OCI-LY7 (cell line): ENCODE results near the gene ADAT1. TPM values are rescaled to one million over a fixed set of nuclear protein-coding genes. Genes with fewer than 3 reads are reported as not detected.
A peak's percentile ranks its signal among the peaks of the same experiment; 100 is the strongest.

Experiments used
- BruUV-seq: library from RNA; stranded (reverse); fragments of 400-500 nt; replicated peaks from 2 replicates; lab custom pipeline; 2021; lab: Mats Ljungman, UMichigan
- CTCF ChIA-PET: fragments of 300-600 bp; sonication (Branson Sonifier 250); formaldehyde crosslinking; loops from one replicate; lab custom pipeline; 2022; ENCODE audit warnings: antibody characterized with exemption; ENCODE audit not compliant: unreplicated experiment; lab: Charles Lee
- POLR2A ChIA-PET: fragments of 300-600 bp; sonication (Branson Sonifier 250); formaldehyde crosslinking; loops from one replicate; lab custom pipeline; 2022; ENCODE audit warnings: antibody characterized with exemption; lab: Charles Lee
- DNase-seq: peaks from one replicate; pipeline ENCODE4 v3.0.0-alpha.2; 2015; ENCODE audit warnings: low spot score
- H2AFZ ChIP-seq: fragments of 200-600 bp; sonication (generic), shearing (Covaris generic); 2 replicates; pipeline ENCODE4 v1.6.1; 2014; ENCODE audit warnings: mild to moderate bottlenecking, antibody characterized with exemption, low read length, moderate library complexity
- H3K27ac ChIP-seq: fragments of 200-600 bp; sonication (generic); 2 replicates; pipeline ENCODE4 v1.5.1; 2014; ENCODE audit warnings: mixed run types, low read depth, mild to moderate bottlenecking, moderate library complexity, low read length, inconsistent platforms; ENCODE audit not compliant: poor library complexity, severe bottlenecking
- H3K36me3 ChIP-seq: fragments of 200-600 bp; sonication (generic); 2 replicates; pipeline ENCODE4 v1.6.1; 2014; ENCODE audit warnings: mild to moderate bottlenecking, antibody characterized with exemption, low read length, moderate library complexity, mixed read lengths; ENCODE audit not compliant: insufficient read depth
- H3K4me1 ChIP-seq: fragments of 200-600 bp; sonication (generic); 2 replicates; pipeline ENCODE4 v1.5.1; 2014; ENCODE audit warnings: mild to moderate bottlenecking, low read length; ENCODE audit not compliant: insufficient read depth, poor library complexity, severe bottlenecking
- H3K4me2 ChIP-seq: fragments of 200-600 bp; sonication (generic); 2 replicates; pipeline ENCODE4 v1.6.1; 2014; ENCODE audit warnings: mild to moderate bottlenecking, low read length
- H3K4me3 ChIP-seq: fragments of 200-600 bp; sonication (generic); 2 replicates; pipeline ENCODE4 v1.5.1; 2014; ENCODE audit warnings: mild to moderate bottlenecking, low read depth, low read length; ENCODE audit not compliant: poor library complexity, severe bottlenecking
- H3K79me2 ChIP-seq: fragments of 200-600 bp; sonication (generic); 2 replicates; pipeline ENCODE4 v1.6.1; 2016; ENCODE audit warnings: low read depth, mild to moderate bottlenecking, low read length, moderate library complexity, mixed read lengths; ENCODE audit not compliant: insufficient read depth
- H3K9me2 ChIP-seq: fragments of 200-600 bp; sonication (generic); 2 replicates; pipeline ENCODE4 v1.6.1; 2016; ENCODE audit warnings: mild to moderate bottlenecking, low read length, mixed read lengths; ENCODE audit not compliant: insufficient read depth
- H3K9me3 ChIP-seq: fragments of 200-600 bp; sonication (generic); 2 replicates; pipeline ENCODE4 v1.6.1; 2014; ENCODE audit warnings: mild to moderate bottlenecking, mixed run types, low read length, mixed read lengths
- H4K20me1 ChIP-seq: fragments of 200-600 bp; sonication (generic); 2 replicates; pipeline ENCODE4 v1.6.1; 2014; ENCODE audit warnings: mild to moderate bottlenecking, antibody characterized with exemption, low read length, moderate library complexity, mixed read lengths; ENCODE audit not compliant: insufficient read depth
- CTCF ChIP-seq: fragments of 200-600 bp; sonication (generic); conservative IDR thresholded peaks from 2 replicates; pipeline ENCODE4 v1.5.1; 2014; ENCODE audit warnings: mild to moderate bottlenecking, antibody characterized with exemption, low read length, moderate library complexity, mixed read lengths
- EZH2phosphoT487 ChIP-seq: fragments of 200-600 bp; sonication (generic); IDR thresholded peaks from 2 replicates; pipeline ENCODE4 v1.6.1; 2018; ENCODE audit warnings: low read depth, borderline replicate concordance, mild to moderate bottlenecking, mixed run types, antibody characterized with exemption, low read length, moderate library complexity, mixed read lengths
- intact Hi-C: fragments of 100-400 bp; cut with micrococcal nuclease; formaldehyde crosslinking; loops from one replicate; pipeline ENCODE4 v1.10.0; 2022; ENCODE audit not compliant: unreplicated experiment
- total RNA-seq, 2 experiments: library from RNA; depleted of rRNA in 1 of 2; stranded (reverse); fragments of >200 nt in 1 of 2; shearing (Covaris generic) in 1 of 2; gene quantifications; 2 replicates each; pipeline ENCODE4 v1.2.3, GENCODE V29; 2014 to 2022

The ADAT1 gene
- total RNA-seq, 2 experiments from 2014 or later, result 53.4 to 91.7 TPM

GRCh38 chr16:75566040-75566757 is 56.9 kb downstream of the ADAT1 start, which contains the start of gene GABARAPL2:
Gene GABARAPL2, plus strand, starts transcription at chr16:75566379. Its CDS starts 108 bp downstream, at chr16:75566487.
- POLR2A ChIA-PET, result interaction anchor here (0.7 to 5.1 kb wide), 6 partner anchors 8 to 82 kb away, joined by 3 to 35 read pairs (median 10); partner anchors contain the start of genes ADAT1, KARS1, TERF2IP and TMEM231
- peak within 1 kb of the TSS; percentile 85 for H2AFZ ChIP-seq
- peak within 1 kb of the TSS; percentile 96 for H3K4me3 ChIP-seq
- peak within 1 kb of the TSS; percentile 49 for H3K27ac ChIP-seq
- TF ChIP-seq CTCF (no peak), EZH2phosphoT487 (no peak)
- H3K9me2 ChIP-seq, result no peaks in the 10 kb centered on the region
- H3K79me2 ChIP-seq, result peaks cover 16% of the 10 kb centered on the region
- H3K4me1 ChIP-seq, result peaks cover 57% of the 10 kb centered on the region
- peak within 1 kb of the TSS; percentile 99 for H3K4me2 ChIP-seq
- CTCF ChIA-PET, result interaction anchor here (0.9 to 1.9 kb wide), 2 partner anchors 10 to 49 kb away, joined by 4 to 8 read pairs; partner anchors contain the start of gene TMEM231
- no TSS peak for BruUV-seq
- H4K20me1 ChIP-seq, result peaks cover 11% of the 10 kb centered on the region; the same call in 1 of the 2 replicates
- peak; percentile 94 for DNase-seq
- no peaks in the 10 kb centered on the region for H3K9me3 ChIP-seq
- H3K36me3 ChIP-seq, result peaks cover 35% of the 10 kb centered on the region
- intact Hi-C loops, result loop anchor here (1.0 to 2.0 kb wide), 3 partner anchors 10 to 133 kb away; partner anchors contain the start of genes CFDP1, TMEM170A and TMEM231

GRCh38 chr16:75565640-75566039 is 57.4 kb downstream of the ADAT1 start:
- no TSS peak for BruUV-seq
- TF ChIP-seq CTCF (no peak), EZH2phosphoT487 (no peak)
- no peak for DNase-seq
- POLR2A ChIA-PET, result interaction anchor here (0.7 to 5.1 kb wide), 8 partner anchors 9 to 82 kb away, joined by 3 to 35 read pairs (median 6); partner anchors contain the start of genes ADAT1, KARS1, TERF2IP and TMEM231
- H3K9me2 ChIP-seq, result no peaks in the 10 kb centered on the region
- intact Hi-C loops, result loop anchor here (1.0 to 2.0 kb wide), 3 partner anchors 9 to 133 kb away; partner anchors contain the start of genes CFDP1, TMEM170A and TMEM231
- H3K4me1 ChIP-seq, result peaks cover 51% of the 10 kb centered on the region
- H3K4me3 ChIP-seq, result peak overlapping the region; percentile 96
- CTCF ChIA-PET, result interaction anchor here (0.9 to 1.9 kb wide), 2 partner anchors 9 to 49 kb away, joined by 4 to 8 read pairs; partner anchors contain the start of gene TMEM231
- no peaks in the 10 kb centered on the region for H3K9me3 ChIP-seq
- H3K4me2 ChIP-seq, result peak overlapping the region; percentile 99
- H3K36me3 ChIP-seq, result peaks cover 30% of the 10 kb centered on the region
- peaks cover 16% of the 10 kb centered on the region for H3K79me2 ChIP-seq
- peak overlapping the region; percentile 85 for H2AFZ ChIP-seq
- H4K20me1 ChIP-seq, result peaks cover 11% of the 10 kb centered on the region; the same call in 1 of the 2 replicates
- H3K27ac ChIP-seq, result peak overlapping the region; percentile 49
